A549 treated with AZD2906 at 1 μM for 4 hours (cell line): ENCODE results near the gene AJUBA. TPM values are rescaled to one million over a fixed set of nuclear protein-coding genes. Genes with fewer than 3 reads are reported as not detected.

Experiments
- total RNA-seq: library from RNA; stranded (reverse); fragments of 200-300 nt; extraction: Qiagen RNA extraction; gene quantifications from 5 replicates; pipeline ENCODE4 v1.2.3, GENCODE V29; 2022

Gene AJUBA
- 31.9 to 40.2 TPM (median 34.0 TPM) in 5 replicates for total RNA-seq

DNA sequence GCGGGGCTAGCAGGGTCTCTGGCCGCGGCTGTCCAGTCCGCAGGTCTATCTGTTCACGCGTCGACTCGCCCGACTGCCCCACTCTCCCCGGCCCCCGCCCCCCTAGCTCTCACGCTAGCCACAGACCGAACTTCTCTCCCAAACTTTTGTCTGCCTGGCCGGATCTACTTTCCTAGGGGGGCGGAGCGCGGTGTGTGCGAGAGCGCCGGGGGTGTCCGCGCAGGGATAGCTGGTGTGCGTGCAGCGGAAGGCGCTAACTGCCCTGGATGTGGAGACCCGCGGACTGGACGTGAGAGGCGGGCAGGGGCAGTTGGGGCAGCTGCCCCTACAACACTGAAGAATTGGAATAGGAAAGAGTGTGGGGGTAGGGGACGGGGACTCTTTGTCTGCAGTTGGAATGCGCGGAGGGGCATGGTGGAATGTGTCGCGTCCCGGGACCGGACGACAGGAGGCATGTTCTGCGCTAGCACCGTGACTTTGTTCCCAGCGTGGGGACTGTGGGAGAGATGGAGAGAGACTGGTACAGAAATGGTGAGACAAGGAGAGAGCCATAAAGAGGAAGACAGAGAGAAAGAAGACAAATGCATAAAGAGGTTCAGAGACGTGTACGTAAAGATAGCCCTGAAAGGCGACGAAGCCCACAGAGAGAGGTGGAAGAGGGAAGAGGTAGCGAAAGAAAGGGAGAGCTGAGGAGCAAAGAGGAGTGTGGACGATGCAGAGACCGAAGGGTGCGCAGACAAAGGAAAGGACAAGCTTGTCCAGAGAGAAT, at the start of gene AJUBA:
Gene AJUBA (minus strand): TSS at position 75 of the 769 bp plus-strand sequence. CDS start 285 bp downstream, outside the sequence.

DNA sequence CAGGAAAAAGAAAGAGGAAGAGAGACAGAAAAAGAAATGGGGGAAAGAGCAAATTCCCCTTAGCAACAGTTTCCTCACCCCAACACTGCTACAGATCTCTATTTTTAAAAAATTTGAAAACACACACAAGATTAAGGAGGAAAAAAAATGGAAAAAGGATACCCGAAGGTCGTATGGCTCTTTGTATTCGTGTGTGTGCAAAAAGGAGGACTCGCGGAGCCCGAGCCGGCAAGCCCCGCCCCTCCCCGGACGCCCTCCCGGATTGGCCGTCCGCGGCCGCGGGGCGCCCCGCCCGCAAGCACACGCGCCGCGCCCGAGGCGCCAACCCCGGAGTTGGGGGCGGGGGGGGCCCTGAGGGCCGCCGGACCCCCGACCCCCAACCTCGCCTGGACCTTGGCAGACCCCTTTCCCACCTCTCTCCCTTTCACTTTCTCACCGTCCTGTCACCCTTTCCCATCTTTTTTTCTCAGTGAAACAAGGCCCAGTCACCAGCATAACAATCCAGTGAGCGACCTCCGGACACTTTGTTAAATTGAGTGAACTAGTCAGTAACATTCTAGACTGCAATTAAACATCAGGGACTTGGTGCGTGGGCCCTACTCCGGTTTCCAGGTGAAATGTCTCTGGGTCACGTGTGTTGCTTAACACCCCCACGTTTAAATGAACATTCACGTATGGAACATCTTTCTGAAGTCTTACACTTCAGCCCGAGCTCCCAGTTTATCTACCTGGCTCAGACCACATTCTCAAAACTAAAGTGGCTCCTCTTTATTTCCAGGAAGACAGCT, 27.8 kb upstream of the AJUBA start, which contains the start of gene C14orf93:
Gene C14orf93 (minus strand): TSS at position 205 of the 788 bp plus-strand sequence. CDS start 11,120 bp downstream, outside the sequence.

DNA sequence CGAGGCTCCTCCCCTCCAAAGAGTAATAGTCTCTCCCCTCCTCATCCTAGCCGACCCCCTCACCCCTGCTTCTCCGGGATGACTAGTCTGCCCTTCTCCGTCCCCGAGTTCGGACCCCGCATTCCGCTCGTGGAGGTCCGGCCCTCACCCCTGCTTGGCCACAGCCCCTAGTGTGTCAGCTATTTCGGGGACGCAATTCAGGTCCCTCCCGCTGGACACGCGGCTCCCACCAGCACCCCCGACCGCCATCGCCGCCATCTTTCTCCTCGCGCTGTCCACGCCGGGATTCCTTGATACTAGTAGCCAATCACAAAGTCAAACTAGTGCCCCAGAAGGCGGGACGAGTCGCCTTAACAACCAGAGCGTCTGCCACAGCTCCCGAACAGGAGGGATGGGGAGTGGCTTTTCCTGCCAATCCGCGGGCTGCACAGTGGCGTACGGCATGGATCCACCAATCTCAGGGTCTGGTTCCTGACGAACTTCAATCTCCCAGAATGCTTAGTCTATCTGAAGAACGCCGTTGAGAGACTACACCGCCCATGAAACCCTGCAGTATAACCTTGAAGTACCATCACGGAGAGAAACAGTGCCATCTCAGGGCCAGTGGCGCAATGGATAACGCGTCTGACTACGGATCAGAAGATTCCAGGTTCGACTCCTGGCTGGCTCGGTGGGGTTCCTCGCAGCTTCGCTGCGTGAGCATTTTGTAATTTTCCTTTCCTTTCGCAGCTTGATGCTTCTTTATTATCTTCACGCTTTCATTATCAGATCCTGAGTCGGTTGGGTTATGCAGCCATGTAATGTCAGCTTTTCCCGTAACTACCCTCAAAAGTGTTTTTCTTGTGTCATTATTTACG, 53.0 kb downstream of the AJUBA start, which contains the start of gene PRMT5:
Gene PRMT5 (minus strand): TSS at position 273 of the 857 bp plus-strand sequence. CDS start 15 bp downstream, at position 258.

Other genes starting within 250 kb of the AJUBA start
- 142 to 163 TPM (median 159 TPM) in 5 replicates for gene OXA1L, start 215.9 kb downstream of the AJUBA start, total RNA-seq
- 18.9 to 31.0 TPM (median 23.9 TPM) in 5 replicates for gene SLC7A7, start 167.1 kb downstream of the AJUBA start, total RNA-seq
- 128 to 227 TPM (median 194 TPM) in 5 replicates for gene MRPL52, start 152.7 kb downstream of the AJUBA start, total RNA-seq
- 0.44 to 0.74 TPM (median 0.55 TPM) in 5 replicates for gene MMP14, start 146.0 kb downstream of the AJUBA start, total RNA-seq
- gene LRP10, start 110.8 kb downstream of the AJUBA start, total RNA-seq, result 70.7 to 81.5 TPM (median 77.8 TPM) in 5 replicates
- gene REM2, start 99.3 kb downstream of the AJUBA start, total RNA-seq, result 0.28 to 0.38 TPM (median 0.33 TPM) in 5 replicates
- 53.1 to 62.4 TPM (median 56.4 TPM) in 5 replicates for gene RBM23, start 63.4 kb downstream of the AJUBA start, total RNA-seq
- gene PRMT5, start 53.2 kb downstream of the AJUBA start, total RNA-seq, result 90.1 to 270 TPM (median 99.0 TPM) in 5 replicates
- gene HAUS4, start 25.5 kb downstream of the AJUBA start, total RNA-seq, result 34.1 to 39.9 TPM (median 35.6 TPM) in 5 replicates
- gene C14orf93, start 27.6 kb upstream of the AJUBA start, total RNA-seq, result 2.5 to 3.5 TPM (median 3.5 TPM) in 5 replicates
- 293 to 320 TPM (median 308 TPM) in 5 replicates for gene PSMB5, start 52.3 kb upstream of the AJUBA start, total RNA-seq
- gene PSMB11, start 59.7 kb upstream of the AJUBA start, total RNA-seq, result not detected in 5 replicates
- gene CDH24, start 75.0 kb upstream of the AJUBA start, total RNA-seq, result 2.5 to 4.6 TPM (median 4.4 TPM) in 5 replicates
- gene ACIN1, start 112.6 kb upstream of the AJUBA start, total RNA-seq, result 79.6 to 94.2 TPM (median 84.7 TPM) in 5 replicates
- 74.5 to 105 TPM (median 99.7 TPM) in 5 replicates for gene C14orf119, start 113.0 kb upstream of the AJUBA start, total RNA-seq
- not detected in 5 replicates for gene CIROP, start 122.4 kb upstream of the AJUBA start, total RNA-seq
- 0.06 TPM in 1 of 5 replicates, not detected in the others for gene CEBPE, start 136.7 kb upstream of the AJUBA start, total RNA-seq
- gene SLC7A8, start 201.1 kb upstream of the AJUBA start, total RNA-seq, result 1.8 to 2.8 TPM (median 1.9 TPM) in 5 replicates